PFSK-1 (cell line): ENCODE data around the gene CPPED1.

ENCODE experiments used
- POLR2AphosphoS5 ChIP-seq: IDR thresholded peaks from 2 replicates; pipeline ENCODE4 v1.6.1; 2012; ENCODE audit warnings: low read depth, mild to moderate bottlenecking, control low read depth, low read length, moderate library complexity
- TF ChIP-seq, protein P1 (sequence below), 2 experiments: IDR thresholded peaks; 2 replicates each; pipeline versions ENCODE4 v1.6.1 to v1.8.0; 2011 to 2012; ENCODE audit warnings: low read depth in 2 of 2, low read length in 2 of 2, control low read depth in 1 of 2, inconsistent platforms in 1 of 2, mild to moderate bottlenecking in 1 of 2, moderate library complexity in 1 of 2; ENCODE audit not compliant: insufficient read depth in 1 of 2

DNA sequence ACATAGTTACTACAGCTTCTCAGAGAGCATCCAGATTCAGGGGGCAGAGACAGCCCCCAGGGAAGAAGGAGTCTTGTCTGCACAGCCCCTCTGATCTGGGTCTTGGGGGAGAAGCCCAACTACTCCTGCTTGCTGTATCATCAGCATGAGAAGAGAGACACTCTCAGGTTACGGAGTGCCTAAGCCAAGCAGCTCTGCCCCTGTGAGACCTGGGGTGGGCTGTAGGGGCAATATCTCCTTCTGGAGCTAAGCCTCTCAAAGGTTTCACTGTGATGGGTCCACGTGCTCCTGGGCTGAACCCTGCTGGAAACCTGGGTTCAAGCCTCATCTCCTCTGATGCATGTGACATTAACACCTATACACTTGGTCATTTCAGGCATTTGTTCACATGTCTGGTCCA is 123.2 kb downstream of the CPPED1 start:
- TF ChIP-seq, protein P1, sequence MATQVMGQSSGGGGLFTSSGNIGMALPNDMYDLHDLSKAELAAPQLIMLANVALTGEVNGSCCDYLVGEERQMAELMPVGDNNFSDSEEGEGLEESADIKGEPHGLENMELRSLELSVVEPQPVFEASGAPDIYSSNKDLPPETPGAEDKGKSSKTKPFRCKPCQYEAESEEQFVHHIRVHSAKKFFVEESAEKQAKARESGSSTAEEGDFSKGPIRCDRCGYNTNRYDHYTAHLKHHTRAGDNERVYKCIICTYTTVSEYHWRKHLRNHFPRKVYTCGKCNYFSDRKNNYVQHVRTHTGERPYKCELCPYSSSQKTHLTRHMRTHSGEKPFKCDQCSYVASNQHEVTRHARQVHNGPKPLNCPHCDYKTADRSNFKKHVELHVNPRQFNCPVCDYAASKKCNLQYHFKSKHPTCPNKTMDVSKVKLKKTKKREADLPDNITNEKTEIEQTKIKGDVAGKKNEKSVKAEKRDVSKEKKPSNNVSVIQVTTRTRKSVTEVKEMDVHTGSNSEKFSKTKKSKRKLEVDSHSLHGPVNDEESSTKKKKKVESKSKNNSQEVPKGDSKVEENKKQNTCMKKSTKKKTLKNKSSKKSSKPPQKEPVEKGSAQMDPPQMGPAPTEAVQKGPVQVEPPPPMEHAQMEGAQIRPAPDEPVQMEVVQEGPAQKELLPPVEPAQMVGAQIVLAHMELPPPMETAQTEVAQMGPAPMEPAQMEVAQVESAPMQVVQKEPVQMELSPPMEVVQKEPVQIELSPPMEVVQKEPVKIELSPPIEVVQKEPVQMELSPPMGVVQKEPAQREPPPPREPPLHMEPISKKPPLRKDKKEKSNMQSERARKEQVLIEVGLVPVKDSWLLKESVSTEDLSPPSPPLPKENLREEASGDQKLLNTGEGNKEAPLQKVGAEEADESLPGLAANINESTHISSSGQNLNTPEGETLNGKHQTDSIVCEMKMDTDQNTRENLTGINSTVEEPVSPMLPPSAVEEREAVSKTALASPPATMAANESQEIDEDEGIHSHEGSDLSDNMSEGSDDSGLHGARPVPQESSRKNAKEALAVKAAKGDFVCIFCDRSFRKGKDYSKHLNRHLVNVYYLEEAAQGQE (IDR thresholded peaks at IDR 0.05; ENCODE audit: insufficient read depth in 1 of 2, low read depth in 2 of 2, low read length in 2 of 2) = no peak
- no peak for TF ChIP-seq POLR2AphosphoS5
